GM15510 (cell line): ENCODE results near the gene ANXA4.

ENCODE experiments used
- POLR2A ChIP-seq: IDR thresholded peaks from 3 replicates; pipeline ENCODE4 v1.6.1; 2011; ENCODE audit warnings: borderline replicate concordance; ENCODE audit not compliant: insufficient read length; ENCODE audit errors: extremely low read depth

Gene ANXA4

GRCh38 chr2:69765096-69765380 is 23.1 kb downstream of the ANXA4 start:
- no peak for TF ChIP-seq POLR2A

DNA sequence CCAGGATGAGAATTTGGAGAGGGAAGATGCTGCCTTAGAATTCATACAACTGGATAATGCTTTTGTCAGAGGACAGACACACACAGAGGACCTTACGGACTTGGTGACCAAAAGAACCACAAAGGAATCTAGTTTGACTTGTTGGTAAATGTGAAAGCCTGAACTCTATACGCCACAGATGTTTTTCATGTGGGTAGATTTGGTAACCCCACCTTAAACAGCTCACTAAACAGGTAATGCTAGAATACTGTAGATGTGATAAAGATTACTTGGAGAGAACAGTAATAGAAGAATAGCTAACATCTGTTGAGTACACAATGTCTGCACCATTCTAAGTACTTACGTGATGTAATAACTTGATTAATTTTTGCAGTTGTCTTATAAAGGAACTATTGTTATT is 24.1 kb downstream of the ANXA4 start:
- no peak for TF ChIP-seq POLR2A

DNA sequence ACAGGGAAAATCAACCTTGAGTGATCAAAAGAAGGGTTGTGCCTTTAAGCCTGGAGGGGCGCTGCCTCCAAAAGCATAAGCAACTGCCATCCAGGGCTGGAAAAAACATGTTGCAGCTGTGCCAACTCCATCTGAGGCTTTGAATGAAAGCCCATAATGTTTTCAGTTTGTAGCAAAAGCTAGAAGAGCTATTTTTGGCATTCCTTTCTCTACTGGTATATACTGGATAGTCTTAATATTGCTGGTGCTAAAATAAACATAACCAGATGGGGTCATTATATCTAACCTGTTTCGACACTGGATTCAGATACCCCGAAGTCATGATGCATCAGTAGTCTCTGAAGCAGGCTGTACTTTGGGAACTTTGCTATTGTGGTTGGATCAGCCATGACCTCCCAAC is 25.1 kb downstream of the ANXA4 start:
- no peak for TF ChIP-seq POLR2A

GRCh38 chr2:69768235-69768634 is 26.3 kb downstream of the ANXA4 start:
- TF ChIP-seq POLR2A, result no peak

DNA sequence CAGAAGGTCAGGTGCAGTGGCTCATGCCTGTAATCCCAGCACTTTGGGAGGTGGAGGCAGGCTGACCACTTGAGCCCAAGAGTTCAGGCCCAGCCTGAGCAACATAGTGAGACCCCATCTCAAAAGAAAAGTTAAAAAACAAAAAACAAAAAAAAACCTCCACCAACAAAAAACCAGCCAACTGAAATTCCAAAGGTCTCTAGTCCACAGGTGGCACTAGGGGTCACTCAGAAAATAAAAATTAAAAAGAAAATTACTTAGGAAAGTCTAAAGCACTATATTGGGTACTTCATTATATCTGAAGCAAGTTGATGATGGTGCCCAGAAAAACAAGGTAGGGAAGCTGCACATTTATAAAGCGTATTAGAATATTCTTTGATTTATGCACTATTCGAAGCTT is 26.9 kb downstream of the ANXA4 start:
- TF ChIP-seq POLR2A, result no peak

DNA sequence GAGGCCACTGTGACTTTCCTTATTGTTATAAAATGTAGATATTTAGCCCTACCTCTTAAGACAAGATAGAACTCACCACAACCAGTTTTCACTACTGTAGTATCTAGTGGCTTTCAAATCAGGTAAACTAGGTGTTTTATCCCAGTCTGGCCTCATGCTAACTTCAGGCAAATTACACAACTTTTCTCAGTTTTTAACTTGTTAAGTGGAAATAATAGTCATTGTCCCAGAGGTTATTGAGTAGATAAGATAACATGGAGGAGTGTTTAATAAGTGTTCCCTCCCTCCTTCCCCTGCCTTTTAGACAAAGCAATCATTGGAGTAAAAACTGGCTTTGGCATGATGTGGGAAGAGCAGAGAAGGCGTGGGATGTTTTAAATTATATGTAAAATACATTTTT is 27.3 kb downstream of the ANXA4 start:
- TF ChIP-seq POLR2A, result no peak

DNA sequence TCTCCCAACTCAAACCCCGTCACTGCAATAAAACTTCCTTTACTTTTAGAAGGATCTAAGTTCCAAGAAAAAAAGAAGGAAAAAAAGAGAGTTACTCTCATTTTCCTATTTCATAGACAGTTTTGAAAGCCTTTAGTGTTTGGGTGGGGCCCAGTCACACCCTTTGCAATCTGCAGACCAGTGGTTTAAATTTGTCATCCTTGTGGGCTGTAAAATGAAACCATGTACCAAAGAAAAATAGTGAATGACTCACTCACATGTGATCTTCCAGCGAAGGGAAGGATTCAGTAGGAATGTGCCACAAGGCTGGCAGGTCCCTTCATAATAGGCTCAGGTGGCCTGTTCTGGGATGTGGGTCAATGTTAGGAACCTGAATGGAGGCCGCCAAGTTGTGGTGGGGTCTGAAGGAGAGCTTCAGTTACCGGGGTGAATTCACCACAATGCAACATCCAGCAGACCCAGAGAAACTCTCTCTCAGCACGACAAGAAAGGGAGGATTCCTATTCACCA is 28.3 kb downstream of the ANXA4 start:
- no peak for TF ChIP-seq POLR2A

DNA sequence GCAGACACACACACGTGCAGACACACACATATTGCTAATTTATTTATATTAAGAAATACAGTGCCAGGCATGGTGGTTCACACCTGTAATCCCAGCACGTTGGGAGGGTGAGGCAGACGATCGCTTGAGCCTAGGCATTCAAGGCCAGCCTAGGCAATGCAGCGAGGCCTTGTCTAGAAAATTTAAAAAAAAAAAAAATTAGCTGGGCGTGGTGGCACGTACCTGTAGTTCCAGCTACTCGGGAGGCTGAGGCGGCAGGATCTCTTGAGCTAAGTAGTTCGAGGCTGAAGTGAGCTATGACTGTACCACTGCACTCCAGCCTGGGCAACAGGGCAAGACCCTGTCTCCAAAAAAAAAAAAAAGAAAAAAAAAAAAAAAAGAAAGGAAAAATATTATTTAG is 28.8 kb downstream of the ANXA4 start:
- no peak for TF ChIP-seq POLR2A

DNA sequence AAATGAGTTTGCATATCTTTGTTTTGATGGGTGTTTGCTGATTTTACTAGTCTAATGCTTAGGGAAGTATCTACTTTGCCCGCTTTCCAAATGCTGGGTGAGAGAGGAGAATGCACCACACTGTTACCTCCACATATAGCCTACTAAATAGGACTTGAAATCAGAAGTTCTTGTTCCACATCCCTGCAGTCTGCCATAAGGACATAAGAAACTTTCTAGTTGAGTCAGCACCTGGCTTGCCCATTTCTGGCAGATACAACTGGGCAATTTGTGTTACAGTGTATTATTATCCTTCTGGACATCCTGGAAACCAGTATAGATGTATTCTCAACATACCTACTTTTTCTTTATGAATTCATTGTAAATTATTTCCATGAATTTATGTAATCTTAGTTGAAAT is 29.5 kb downstream of the ANXA4 start:
- no peak for TF ChIP-seq POLR2A

DNA sequence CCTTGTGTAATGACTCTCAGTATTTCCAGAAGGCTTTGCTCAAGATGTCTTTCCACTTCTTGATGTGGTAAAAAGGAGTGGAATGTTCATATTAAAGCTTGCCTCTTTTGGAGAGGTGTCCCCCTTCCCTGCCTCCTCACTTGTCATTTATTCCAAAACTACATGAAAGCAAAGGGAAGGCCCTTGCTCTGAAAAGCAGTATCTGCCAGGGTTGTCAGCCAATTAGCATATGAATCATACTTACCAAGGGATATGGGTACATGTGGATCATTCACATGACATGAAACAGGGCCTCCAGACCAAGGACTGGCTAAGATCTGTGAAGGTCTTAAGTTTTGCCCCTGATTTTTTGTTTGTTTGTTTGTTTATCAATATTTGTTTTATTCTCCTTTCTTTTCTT is 31.3 kb downstream of the ANXA4 start:
- no peak for TF ChIP-seq POLR2A

DNA sequence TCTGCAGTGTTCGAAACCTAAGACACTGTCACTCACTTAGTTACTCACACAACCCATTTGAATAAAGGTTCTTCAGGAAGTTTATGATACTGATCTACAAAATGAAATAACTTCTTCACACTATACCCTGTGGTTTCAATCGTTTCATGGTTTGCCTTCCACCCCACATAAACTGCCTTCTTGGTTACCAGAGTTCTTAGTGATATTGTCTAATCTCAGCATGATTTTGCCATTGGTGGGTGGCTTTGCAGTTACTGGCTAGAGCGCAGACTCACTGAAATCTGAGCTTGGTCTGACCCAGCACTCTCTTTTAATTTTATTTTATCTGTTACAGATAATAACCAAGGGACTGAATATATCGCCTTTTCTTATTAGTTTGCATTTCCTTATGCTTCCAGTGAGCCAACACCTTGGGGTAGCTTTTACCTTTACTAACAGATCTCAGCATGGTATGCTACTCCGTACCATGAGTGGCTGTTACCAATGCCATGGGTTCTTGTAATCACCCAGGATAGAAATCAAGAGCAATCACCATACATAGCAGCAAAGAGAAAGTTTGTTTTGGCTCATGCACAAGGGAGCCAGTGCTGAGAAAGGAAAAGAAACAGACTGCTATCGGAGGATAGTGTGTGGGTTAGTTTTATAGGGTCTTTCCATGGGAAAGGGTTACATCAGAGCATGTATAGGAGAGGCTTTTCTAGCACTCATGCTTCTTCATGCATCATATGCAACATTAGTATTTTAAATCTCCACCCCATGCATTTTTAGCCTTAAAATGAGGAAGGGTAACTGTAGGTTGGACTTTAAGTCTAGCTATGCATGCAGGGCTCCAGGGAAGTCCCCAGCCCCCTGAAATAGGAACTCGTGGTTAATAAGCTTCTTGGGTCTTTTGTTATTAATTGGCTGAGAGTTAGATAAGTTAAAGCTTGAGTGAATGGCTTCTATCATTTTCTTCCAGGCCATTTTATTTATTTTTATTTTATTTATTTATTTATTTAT is 33.3 kb downstream of the ANXA4 start:
- no peak for TF ChIP-seq POLR2A

DNA sequence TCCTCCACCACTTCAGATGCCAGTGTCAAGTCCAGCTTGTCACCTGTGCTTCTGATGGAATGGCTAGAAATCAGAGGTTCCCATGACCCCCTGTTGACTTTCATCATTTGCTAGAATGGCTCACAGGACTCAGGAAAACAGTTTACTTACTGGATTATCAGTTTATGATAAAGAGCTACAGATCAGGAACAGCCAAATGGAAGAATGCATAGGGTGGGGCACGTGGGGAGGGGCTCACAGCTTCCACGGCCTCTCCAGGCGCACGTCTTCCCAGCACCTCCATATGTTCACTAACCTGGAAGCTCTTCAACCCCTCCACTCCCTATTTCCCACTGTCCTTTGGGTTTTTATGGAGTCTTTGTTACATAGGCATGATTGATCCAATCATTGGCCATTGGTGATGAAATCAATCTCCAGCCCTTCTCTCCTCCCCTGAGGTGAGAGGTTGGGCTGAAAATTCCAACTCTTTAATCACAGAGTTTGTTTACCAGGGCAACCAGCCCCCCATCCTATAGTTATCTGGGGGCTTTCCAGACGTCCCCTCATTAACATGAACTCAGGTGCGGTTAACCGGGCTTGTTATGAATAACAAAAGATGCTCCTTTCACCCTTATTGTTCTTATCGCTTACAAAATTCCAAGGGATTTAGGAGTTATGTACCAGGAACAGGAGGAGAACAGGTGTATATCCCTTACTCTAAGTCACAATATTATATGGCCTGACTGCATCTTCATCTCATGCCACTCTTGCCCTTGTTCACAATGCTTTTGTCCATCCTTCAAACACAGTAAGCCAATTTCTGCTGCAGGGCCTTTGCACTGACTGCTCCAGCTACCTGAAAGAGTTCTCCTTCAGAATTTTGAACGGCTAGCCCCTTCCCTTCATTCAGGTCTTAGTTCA is 35.2 kb downstream of the ANXA4 start:
- TF ChIP-seq POLR2A, result no peak

DNA sequence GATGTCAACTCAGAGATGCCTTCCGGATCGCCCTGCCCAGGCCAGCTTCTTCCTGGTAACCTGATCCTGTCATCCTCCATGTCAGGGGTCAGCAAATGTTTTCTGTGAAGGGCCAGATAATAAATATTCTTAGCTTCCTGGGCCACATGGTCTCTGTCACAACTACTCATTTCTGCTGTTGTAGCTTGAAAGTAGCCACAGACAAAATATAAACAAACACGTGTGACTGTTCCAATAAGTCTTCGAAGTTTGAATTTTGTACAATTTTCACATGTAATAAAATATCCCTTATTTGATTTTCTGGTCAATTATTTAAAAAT is 35.8 kb downstream of the ANXA4 start:
- no peak for TF ChIP-seq POLR2A

GRCh38 chr2:69779258-69780001 is 37.5 kb downstream of the ANXA4 start:
- no peak for TF ChIP-seq POLR2A

- TF ChIP-seq POLR2A, result no peak
Observed at GRCh38 chr2:69780921-69781320, 39.0 kb downstream of the ANXA4 start.

GRCh38 chr2:69781321-69782248 is 39.7 kb downstream of the ANXA4 start:
- TF ChIP-seq POLR2A, result no peak
